HepG2 (cell line): ENCODE data around the gene HHIPL2. TPM values are rescaled to one million over a fixed set of nuclear protein-coding genes. Genes with fewer than 3 reads are reported as not detected.

Experiments
- ATAC-seq: fragments of 200-7000 bp; cut with Tn5 transposase; 3 replicates; pipeline ENCODE4 v1.9.1; 2020; ENCODE audit warnings: mild to moderate bottlenecking, moderate library complexity
- BruUV-seq: library from RNA; stranded (reverse); fragments of 400-500 nt; replicated peaks from 2 replicates; lab custom pipeline; 2021; lab: Mats Ljungman, UMichigan
- CTCF ChIA-PET: fragments of 300-600 bp; formaldehyde crosslinking; extraction: SDS; loops from one replicate; lab custom pipeline; 2021; ENCODE audit warnings: low total read pairs, inconsistent platforms, low intra/inter-chr PET ratio; lab: Yijun Ruan, JAX
- POLR2A ChIA-PET: fragments of 350-600 bp; sonication (Branson Sonifier 250); formaldehyde crosslinking; loops from one replicate; lab custom pipeline; 2020; ENCODE audit warnings: antibody characterized with exemption, inconsistent platforms; lab: Yijun Ruan, JAX
- DNase-seq: peaks from one replicate; pipeline ENCODE4 v3.0.0-alpha.2; 2015; ENCODE audit warnings: low spot score
- FAIRE-seq: peaks from 3 replicates; lab custom pipeline; 2011; peaks lifted over from hg19 to GRCh38; lab: Jason Lieb, UNC
- H2AFZ ChIP-seq: one replicate; pipeline ENCODE4 v1.6.1; 2011; ENCODE audit warnings: low read length, inconsistent platforms
- H3K27ac ChIP-seq: fragments of 300-600 bp; 3 replicates; pipeline ENCODE4 v1.8.0; 2011; ENCODE audit warnings: mixed run types, mild to moderate bottlenecking, mixed read lengths, low read length, inconsistent platforms; ENCODE audit not compliant: insufficient read depth; ENCODE audit errors: extremely low read length
- H3K27me3 ChIP-seq, 2 experiments: fragments of 200-600 bp in 1 of 2; 2 replicates in 1 of 2; 3 replicates in 1 of 2; pipeline versions ENCODE4 v1.6.0 to v1.8.0; 2011; ENCODE audit warnings: low read length in 2 of 2, mild to moderate bottlenecking in 2 of 2, moderate library complexity in 2 of 2, inconsistent platforms in 1 of 2; ENCODE audit not compliant: insufficient read depth in 2 of 2, control insufficient read depth in 1 of 2
- H3K36me3 ChIP-seq, 2 experiments: fragments of 200-600 bp in 1 of 2; replicated peaks in 1 of 2; 2 replicates in 1 of 2; 3 replicates in 1 of 2; pipeline versions ENCODE4 v1.5.1 to v1.8.0; 2011; ENCODE audit warnings: low read length in 2 of 2, inconsistent platforms in 1 of 2; ENCODE audit not compliant: insufficient read depth in 2 of 2, control insufficient read depth in 1 of 2
- H3K4me1 ChIP-seq: 2 replicates; pipeline ENCODE4 v1.5.1; 2012; ENCODE audit warnings: low read length, inconsistent platforms; ENCODE audit not compliant: insufficient read depth
- H3K4me2 ChIP-seq: 2 replicates; pipeline ENCODE4 v1.6.0; 2011; ENCODE audit warnings: low read depth, low read length, inconsistent platforms
- H3K4me3 ChIP-seq, 3 experiments: fragments of 200-600 bp in 1 of 3; sonication (generic), shearing (Covaris generic) in 1 of 3; replicated peaks in 1 of 3; 2 replicates each; pipeline ENCODE4 v1.5.1; 2011 to 2016; ENCODE audit warnings: low read length in 3 of 3, inconsistent platforms in 2 of 3, low read depth in 2 of 3, mild to moderate bottlenecking in 2 of 3, control low read depth in 1 of 3, mixed read lengths in 1 of 3; ENCODE audit not compliant: insufficient read depth in 1 of 3
- H3K79me2 ChIP-seq: one replicate; pipeline ENCODE4 v1.6.1; 2011; ENCODE audit warnings: low read length, inconsistent platforms; ENCODE audit not compliant: insufficient read depth
- H3K9ac ChIP-seq: 2 replicates; pipeline ENCODE4 v1.6.0; 2011; ENCODE audit warnings: mild to moderate bottlenecking, low read depth, low read length, inconsistent platforms; ENCODE audit not compliant: insufficient read depth
- H3K9me3 ChIP-seq: 2 replicates; pipeline ENCODE4 v1.5.1; 2012; ENCODE audit warnings: mild to moderate bottlenecking, low read length
- H4K20me1 ChIP-seq: 2 replicates; pipeline ENCODE4 v1.6.0; 2011; ENCODE audit warnings: inconsistent platforms, mild to moderate bottlenecking, low read length, moderate library complexity; ENCODE audit not compliant: insufficient read depth
- GMEB1 ChIP-seq: sonication (generic); formaldehyde crosslinking; IDR thresholded peaks from 2 replicates; pipeline ENCODE4 v1.5.1; 2020; ENCODE audit warnings: missing genetic modification reagents, mild to moderate bottlenecking, borderline replicate concordance
- HMGXB3 ChIP-seq: sonication (generic); formaldehyde crosslinking; IDR thresholded peaks from 2 replicates; pipeline ENCODE4 v1.4.0; 2020; ENCODE audit warnings: missing genetic modification reagents, borderline replicate concordance
- KAT8 ChIP-seq: IDR thresholded peaks from 2 replicates; pipeline ENCODE4 v1.6.1; 2016; ENCODE audit warnings: missing genetic modification reagents, missing compliant biosample characterization
- REPIN1 ChIP-seq: sonication (generic); formaldehyde crosslinking; IDR thresholded peaks from 2 replicates; pipeline ENCODE4 v1.8.0; 2022; ENCODE audit warnings: missing genetic modification reagents, low read depth, mild to moderate bottlenecking, borderline replicate concordance
- SAFB2 ChIP-seq: sonication (generic); formaldehyde crosslinking; IDR thresholded peaks from 2 replicates; pipeline ENCODE4 v1.5.1; 2020; ENCODE audit warnings: missing genetic modification reagents, low read depth, mild to moderate bottlenecking, borderline replicate concordance
- ZNF326 ChIP-seq: sonication (generic); formaldehyde crosslinking; IDR thresholded peaks from 2 replicates; pipeline ENCODE4 v1.4.0; 2020; ENCODE audit warnings: missing genetic modification reagents, borderline replicate concordance
- ZNF550 ChIP-seq: sonication (generic); formaldehyde crosslinking; IDR thresholded peaks from 2 replicates; pipeline ENCODE4 v1.4.0; 2020; ENCODE audit warnings: mild to moderate bottlenecking, missing genetic modification reagents, borderline replicate concordance
- ZNF644 ChIP-seq: IDR thresholded peaks from 2 replicates; pipeline ENCODE4 v1.6.1; 2016; ENCODE audit warnings: low read depth
- ZNF784 ChIP-seq: sonication (generic); formaldehyde crosslinking; IDR thresholded peaks from 2 replicates; pipeline ENCODE4 v1.5.1; 2020; ENCODE audit warnings: missing genetic modification reagents, mild to moderate bottlenecking, borderline replicate concordance
- WGBS: methylation state at CpG from one replicate; pipeline ENCODE4 v1.1.6; 2017; ENCODE audit warnings: low lambda C conversion rate; 5-methylcytosine and 5-hydroxymethylcytosine counted together
- in situ Hi-C: cut with HindIII; loops from 2 replicates; pipeline ENCODE4 v1.10.0; 2017; ENCODE audit warnings: low pct_unique_long_range_greater_than_20kb; ENCODE audit not compliant: extremely low pct_ligation_motif_present
- intact Hi-C: fragments of 100-400 bp; cut with micrococcal nuclease; formaldehyde crosslinking; loops from one replicate; pipeline ENCODE4 v1.10.0; 2022; ENCODE audit not compliant: unreplicated experiment
- polyA plus RNA-seq, 8 experiments: library from polyadenylated mRNA; depleted of rRNA in 3 of 8; stranded (reverse) in 7 of 8; unstranded in 1 of 8; fragments of >200 nt; fragmentation: Illumina TruSeq in 4 of 8; extraction: Trizol in 4 of 8; gene quantifications; 2 replicates each; pipeline versions ENCODE4 v1.2.1 to v1.2.3, GENCODE V29; 2011 to 2016; ENCODE audit warnings: low read depth in 4 of 8, missing spikeins in 1 of 8, mixed read lengths in 1 of 8; ENCODE audit not compliant: insufficient read depth in 1 of 8
- total RNA-seq, 5 experiments: library from RNA; depleted of rRNA; stranded (reverse); fragments of >200 nt; fragmentation: Illumina TruSeq; extraction: Trizol; gene quantifications; 2 replicates each; pipeline ENCODE4 v1.2.3, GENCODE V29; 2016; ENCODE audit warnings: low read depth in 1 of 5

The HHIPL2 gene
- total and polyA plus RNA-seq, 2 of the 13 experiments (the other 11 are each of a cell fraction or from before 2014, with no cell fraction given) = 0.53 to 1.3 TPM

GRCh38 chr1:222583079-222583478 lies 35.2 kb upstream of the HHIPL2 start:
- 94% methylated on average over 5 of the region's 5 CpGs for WGBS

More at GRCh38 chr1:222583079-222583478, 35.2 kb upstream of the HHIPL2 start:
- Histone ChIP-seq H3K9ac (no peak overlapping the region), H4K20me1 (no peaks in the 10 kb centered on the region), H3K27ac (no peak overlapping the region), H3K27me3 (no peaks in the 10 kb centered on the region), H3K4me2 (no peak overlapping the region), H3K79me2 (peaks cover 15% of the 10 kb centered on the region), H2AFZ (no peak overlapping the region), H3K36me3 (peaks cover 0 to 42% of the 10 kb centered on the region in 2 experiments; a peak in 2 of 5 replicates)
- ChIA-PET CTCF (no interaction called here), POLR2A (no interaction called here)
- intact Hi-C loops (no loop called here), in situ Hi-C loops (no loop called here)
- FAIRE-seq (no peak), ATAC-seq (no peak), DNase-seq (no peak)
- no TSS peak for BruUV-seq
- TF ChIP-seq HMGXB3 (CRISPR knock-in tag) = no peak
- TF ChIP-seq ZNF326 (CRISPR knock-in tag) = no peak
- TF ChIP-seq ZNF644 (CRISPR knock-in tag) = no peak
- TF ChIP-seq ZNF784 (CRISPR knock-in tag) = no peak
- TF ChIP-seq KAT8 = no peak
- no peak for TF ChIP-seq SAFB2 (CRISPR knock-in tag)
- TF ChIP-seq GMEB1 (CRISPR knock-in tag) = no peak
- TF ChIP-seq ZNF550 = no peak
- no peak for TF ChIP-seq REPIN1
- TF ChIP-seq, all 625 proteins: peak for 0
- no peak overlapping the region for H3K4me3 ChIP-seq
- H3K9me3 ChIP-seq = no peaks in the 10 kb centered on the region
- H3K4me1 ChIP-seq = peaks cover 20% of the 10 kb centered on the region
